ENCODE results near the gene KLHL12.
"Not testable (repeated sequence)": the region's sequence is repeated elsewhere in the genome, so short reads cannot be mapped to it uniquely, and the experiment has no call there.

Gene KLHL12

GRCh38 chr1:202919615-202920014 is 7.4 kb downstream of the KLHL12 start:
- peaks cover 73% of the 10 kb centered on the region for H3K36me3 ChIP-seq (ENCODE audit: control insufficient read depth, insufficient read depth, low read length)
- no peaks in the 10 kb centered on the region for H3K9me3 ChIP-seq (ENCODE audit: control insufficient read depth, low read length)
- no peak overlapping the region for H3K27ac ChIP-seq (ENCODE audit: low read depth, low read length, severe bottlenecking)
- no peak overlapping the region for H3K4me3 ChIP-seq (ENCODE audit: extremely low read depth, insufficient read depth, low read length, poor library complexity, severe bottlenecking)
- H3K4me1 ChIP-seq (ENCODE audit: control insufficient read depth, insufficient read depth, low read length, poor library complexity, severe bottlenecking) = no peaks in the 10 kb centered on the region

- no peaks in the 10 kb centered on the region for H3K4me1 ChIP-seq (ENCODE audit: control insufficient read depth, insufficient read depth, low read length, poor library complexity, severe bottlenecking)
- no peaks in the 10 kb centered on the region for H3K9me3 ChIP-seq (ENCODE audit: control insufficient read depth, low read length)
- H3K36me3 ChIP-seq (ENCODE audit: control insufficient read depth, insufficient read depth, low read length) = peaks cover 94% of the 10 kb centered on the region
- H3K4me3 ChIP-seq (ENCODE audit: extremely low read depth, insufficient read depth, low read length, poor library complexity, severe bottlenecking) = no peak overlapping the region
- H3K27ac ChIP-seq (ENCODE audit: low read depth, low read length, severe bottlenecking) = no peak overlapping the region
Measured at GRCh38 chr1:202915146-202915545, 11.9 kb downstream of the KLHL12 start.

DNA sequence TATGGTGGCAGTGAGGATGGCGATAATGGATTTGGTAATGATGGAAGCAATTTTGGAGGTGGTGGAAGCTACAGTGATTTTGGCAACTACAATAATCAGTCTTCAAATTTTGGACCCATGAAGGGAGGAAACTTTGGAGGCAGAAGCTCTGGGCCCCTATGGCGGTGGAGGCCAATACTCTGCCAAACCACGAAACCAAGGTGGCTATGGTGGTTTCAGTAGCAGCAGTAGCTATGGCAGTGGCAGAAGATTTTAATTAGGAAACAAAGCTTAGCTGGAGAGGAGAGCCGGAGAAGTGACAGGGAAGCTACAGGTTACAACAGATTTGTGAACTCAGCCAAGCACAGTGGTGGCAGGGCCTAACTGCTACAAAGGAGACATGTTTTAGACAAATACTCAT is 14.6 kb downstream of the KLHL12 start:
- peaks cover 96% of the 10 kb centered on the region for H3K36me3 ChIP-seq (ENCODE audit: control insufficient read depth, insufficient read depth, low read length)
- not testable (repeated sequence) for H3K4me3 ChIP-seq (ENCODE audit: extremely low read depth, insufficient read depth, low read length, poor library complexity, severe bottlenecking); H3K27ac ChIP-seq (ENCODE audit: low read depth, low read length, severe bottlenecking); H3K9me3 ChIP-seq (ENCODE audit: control insufficient read depth, low read length); H3K4me1 ChIP-seq (ENCODE audit: control insufficient read depth, insufficient read depth, low read length, poor library complexity, severe bottlenecking)
- WGBS, 2 experiments (ENCODE audit: insufficient coverage in 2 of 2) = 95 to 100% methylated on average over 3 to 4 of the region's 4 CpGs

DNA sequence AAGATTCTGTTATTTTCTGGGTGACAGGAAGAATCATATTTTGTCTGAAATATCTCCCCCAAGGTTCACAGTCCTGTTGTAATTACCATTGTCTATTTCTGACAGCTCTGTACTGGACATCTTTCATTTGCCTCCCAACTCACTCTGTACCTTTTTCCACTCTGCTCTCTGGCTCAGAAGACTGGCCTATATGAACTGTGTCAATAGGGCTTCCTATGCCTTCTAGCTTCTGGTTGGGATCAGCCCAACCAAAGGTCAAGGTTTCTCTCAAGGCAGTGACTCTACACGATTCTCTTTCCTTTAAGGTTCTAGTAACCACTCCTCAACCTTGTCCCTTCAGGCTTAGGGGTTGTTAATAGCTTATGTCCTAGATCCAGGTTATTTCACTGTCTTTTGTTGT is 17.5 kb downstream of the KLHL12 start:
- 100% methylated on average over 1 of the region's 1 CpG; no CpG with 5 or more reads in 1 of the 2 experiments for WGBS, 2 experiments (ENCODE audit: insufficient coverage in 2 of 2)
- peaks cover 72% of the 10 kb centered on the region for H3K36me3 ChIP-seq (ENCODE audit: control insufficient read depth, insufficient read depth, low read length)
- H3K4me1 ChIP-seq (ENCODE audit: control insufficient read depth, insufficient read depth, low read length, poor library complexity, severe bottlenecking) = no peaks in the 10 kb centered on the region

DNA sequence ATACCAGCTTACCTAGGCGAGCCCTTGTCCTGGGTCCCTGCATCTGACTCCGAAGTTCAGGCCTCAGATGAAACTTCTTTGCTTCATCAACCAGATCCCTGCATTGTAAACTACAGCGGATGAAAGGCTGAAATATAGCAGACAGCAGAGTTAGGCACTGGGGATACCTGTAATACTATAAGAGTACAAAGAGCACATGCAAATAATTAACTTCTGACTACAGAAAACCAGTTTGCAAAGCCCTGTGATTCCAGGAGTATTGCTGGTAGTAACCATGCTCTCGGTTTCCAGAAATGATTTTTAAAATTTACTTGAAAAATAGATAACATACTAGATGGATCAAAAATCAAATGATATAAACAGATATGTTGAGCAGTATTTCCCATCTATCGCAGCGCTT is 18.0 kb downstream of the KLHL12 start:
- Histone ChIP-seq H3K4me3 (ENCODE audit: extremely low read depth, insufficient read depth, low read length, poor library complexity, severe bottlenecking) (no peak overlapping the region), H3K9me3 (ENCODE audit: control insufficient read depth, low read length) (no peaks in the 10 kb centered on the region), H3K27ac (ENCODE audit: low read depth, low read length, severe bottlenecking) (no peak overlapping the region), H3K4me1 (ENCODE audit: control insufficient read depth, insufficient read depth, low read length, poor library complexity, severe bottlenecking) (no peaks in the 10 kb centered on the region), H3K36me3 (ENCODE audit: control insufficient read depth, insufficient read depth, low read length) (peaks cover 72% of the 10 kb centered on the region)
- 100% methylated on average over 1 of the region's 6 CpGs; no CpG with 5 or more reads in 1 of the 2 experiments for WGBS, 2 experiments (ENCODE audit: insufficient coverage in 2 of 2)

More for the DNA sequence above, 17.5 kb downstream of the KLHL12 start:
- Histone ChIP-seq H3K4me3 (ENCODE audit: extremely low read depth, insufficient read depth, low read length, poor library complexity, severe bottlenecking) (no peak overlapping the region), H3K9me3 (ENCODE audit: control insufficient read depth, low read length) (no peaks in the 10 kb centered on the region), H3K27ac (ENCODE audit: low read depth, low read length, severe bottlenecking) (no peak overlapping the region)

GRCh38 chr1:202905331-202905730 is 21.7 kb downstream of the KLHL12 start:
- 100% methylated on average over 1 to 2 of the region's 4 CpGs for WGBS, 2 experiments (ENCODE audit: insufficient coverage in 2 of 2)
- Histone ChIP-seq H3K9me3 (ENCODE audit: control insufficient read depth, low read length) (no peaks in the 10 kb centered on the region), H3K4me3 (ENCODE audit: extremely low read depth, insufficient read depth, low read length, poor library complexity, severe bottlenecking) (no peak overlapping the region), H3K27ac (ENCODE audit: low read depth, low read length, severe bottlenecking) (no peak overlapping the region), H3K4me1 (ENCODE audit: control insufficient read depth, insufficient read depth, low read length, poor library complexity, severe bottlenecking) (no peaks in the 10 kb centered on the region), H3K36me3 (ENCODE audit: control insufficient read depth, insufficient read depth, low read length) (peaks cover 59% of the 10 kb centered on the region)

GRCh38 chr1:202903808-202904207 is 23.2 kb downstream of the KLHL12 start:
- not testable (repeated sequence) for H3K27ac ChIP-seq (ENCODE audit: low read depth, low read length, severe bottlenecking); H3K4me1 ChIP-seq (ENCODE audit: control insufficient read depth, insufficient read depth, low read length, poor library complexity, severe bottlenecking); H3K4me3 ChIP-seq (ENCODE audit: extremely low read depth, insufficient read depth, low read length, poor library complexity, severe bottlenecking); H3K9me3 ChIP-seq (ENCODE audit: control insufficient read depth, low read length)
- 93 to 100% methylated on average over 3 to 4 of the region's 5 CpGs for WGBS, 2 experiments (ENCODE audit: insufficient coverage in 2 of 2)
- peaks cover 52% of the 10 kb centered on the region for H3K36me3 ChIP-seq (ENCODE audit: control insufficient read depth, insufficient read depth, low read length)

- H3K9me3 ChIP-seq (ENCODE audit: control insufficient read depth, low read length) = no peaks in the 10 kb centered on the region
- H3K36me3 ChIP-seq (ENCODE audit: control insufficient read depth, insufficient read depth, low read length) = peaks cover 60% of the 10 kb centered on the region
- H3K27ac ChIP-seq (ENCODE audit: low read depth, low read length, severe bottlenecking) = no peak overlapping the region
- no peaks in the 10 kb centered on the region for H3K4me1 ChIP-seq (ENCODE audit: control insufficient read depth, insufficient read depth, low read length, poor library complexity, severe bottlenecking)
- 91% methylated on average over 1 of the region's 4 CpGs; no CpG with 5 or more reads in 1 of the 2 experiments for WGBS, 2 experiments (ENCODE audit: insufficient coverage in 2 of 2)
- no peak overlapping the region for H3K4me3 ChIP-seq (ENCODE audit: extremely low read depth, insufficient read depth, low read length, poor library complexity, severe bottlenecking)
Measured at GRCh38 chr1:202901555-202901954, 25.5 kb downstream of the KLHL12 start.

DNA sequence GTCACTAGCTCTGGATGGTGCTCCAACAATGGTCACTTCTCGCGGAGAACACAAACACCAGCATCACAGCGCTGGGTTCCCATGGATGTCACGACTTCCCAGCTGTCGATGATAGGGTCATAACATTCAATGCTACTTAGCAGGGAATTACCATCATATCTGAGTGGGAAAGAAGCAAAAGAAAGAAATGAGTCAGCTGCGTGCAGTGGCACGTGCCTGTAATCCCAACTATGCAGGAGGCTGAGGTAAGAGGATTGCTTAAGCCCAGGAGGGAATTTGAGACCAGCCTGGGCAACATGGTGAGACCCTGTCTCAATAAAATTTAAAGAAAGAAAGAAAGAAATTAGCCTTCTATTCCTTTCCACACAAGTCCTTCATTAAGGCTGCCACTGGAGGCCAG is 34.5 kb downstream of the KLHL12 start:
- no peaks in the 10 kb centered on the region for H3K4me1 ChIP-seq (ENCODE audit: control insufficient read depth, insufficient read depth, low read length, poor library complexity, severe bottlenecking)
- H3K9me3 ChIP-seq (ENCODE audit: control insufficient read depth, low read length) = no peaks in the 10 kb centered on the region
- WGBS, 2 experiments (ENCODE audit: insufficient coverage in 2 of 2) = 94 to 97% methylated on average over 7 of the region's 7 CpGs
- H3K36me3 ChIP-seq (ENCODE audit: control insufficient read depth, insufficient read depth, low read length) = peaks cover 62% of the 10 kb centered on the region
- H3K4me3 ChIP-seq (ENCODE audit: extremely low read depth, insufficient read depth, low read length, poor library complexity, severe bottlenecking) = no peak overlapping the region
- H3K27ac ChIP-seq (ENCODE audit: low read depth, low read length, severe bottlenecking) = no peak overlapping the region

DNA sequence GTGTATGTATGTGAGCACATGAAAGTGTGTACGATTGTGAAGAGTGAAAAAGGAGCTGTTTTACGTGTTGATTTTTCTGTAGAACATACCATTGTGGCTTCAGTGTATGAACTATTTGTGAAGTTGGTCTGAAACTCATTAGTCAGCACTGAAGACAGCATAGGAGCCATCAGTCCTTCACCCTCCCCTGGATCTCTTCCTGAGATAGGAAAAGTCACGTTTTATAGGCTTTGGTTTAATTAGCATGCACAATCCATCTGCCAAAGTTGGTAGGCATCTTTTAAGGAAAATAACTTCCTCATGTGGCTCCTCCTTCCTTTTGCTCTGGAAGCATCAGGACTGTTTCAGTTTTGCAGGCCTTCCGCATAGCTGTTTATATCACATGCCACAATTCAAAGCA is 36.6 kb downstream of the KLHL12 start:
- 86 to 91% methylated on average over 3 to 4 of the region's 4 CpGs for WGBS, 2 experiments (ENCODE audit: insufficient coverage in 2 of 2)
- no peaks in the 10 kb centered on the region for H3K4me1 ChIP-seq (ENCODE audit: control insufficient read depth, insufficient read depth, low read length, poor library complexity, severe bottlenecking)
- H3K4me3 ChIP-seq (ENCODE audit: extremely low read depth, insufficient read depth, low read length, poor library complexity, severe bottlenecking) = no peak overlapping the region
- no peak overlapping the region for H3K27ac ChIP-seq (ENCODE audit: low read depth, low read length, severe bottlenecking)
- H3K9me3 ChIP-seq (ENCODE audit: control insufficient read depth, low read length) = no peaks in the 10 kb centered on the region
- peaks cover 43% of the 10 kb centered on the region for H3K36me3 ChIP-seq (ENCODE audit: control insufficient read depth, insufficient read depth, low read length)

DNA sequence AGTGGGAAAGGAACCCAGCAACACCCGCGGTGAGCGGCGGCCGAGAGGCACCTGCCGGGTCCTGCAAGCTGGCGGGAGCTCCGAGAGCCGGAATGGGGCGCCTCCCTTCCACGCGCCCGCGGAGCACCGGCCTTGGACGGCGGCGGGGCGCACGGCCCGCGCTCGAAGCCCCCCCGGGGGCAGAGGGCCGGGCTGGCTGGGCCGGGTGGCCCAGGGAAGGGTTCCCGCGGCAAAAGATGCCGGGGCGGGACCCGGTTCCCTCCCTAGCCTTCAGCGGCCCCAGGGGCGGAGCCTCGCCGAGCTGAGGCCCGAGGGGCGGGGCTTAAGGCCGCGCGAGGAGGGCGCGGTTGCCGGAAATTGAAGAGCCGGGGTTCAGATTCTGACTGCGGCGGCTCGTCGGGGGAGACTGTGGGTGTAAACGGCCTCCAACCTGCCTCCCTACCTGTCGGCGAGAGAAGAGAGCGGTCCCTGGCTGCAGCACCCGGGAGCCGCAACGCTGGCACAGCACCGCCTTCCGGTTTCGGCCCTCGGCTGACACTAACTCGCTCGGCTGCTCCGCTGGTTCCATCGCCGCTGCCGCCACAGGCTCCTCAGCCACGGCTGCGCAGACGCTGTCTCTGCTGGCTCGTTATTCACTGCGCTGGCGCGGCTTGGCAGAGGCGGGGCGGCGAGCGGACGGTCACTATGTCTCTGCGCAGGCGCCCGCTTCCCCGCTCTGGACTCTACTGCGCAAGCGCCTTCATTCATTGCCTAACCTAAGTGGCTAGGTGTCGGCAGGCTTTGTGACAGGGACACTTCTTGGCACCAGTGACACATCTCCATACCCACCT is 38.3 kb downstream of the KLHL12 start, which contains the start of gene RABIF:
Gene RABIF, minus strand, starts transcription at position 619 of the 830 bp plus-strand sequence. Its CDS starts 51 bp downstream, at position 568.
- 0% methylated on average over 67 of the region's 84 CpGs for WGBS, 2 experiments (ENCODE audit: insufficient coverage in 2 of 2)
- H3K4me3 ChIP-seq (ENCODE audit: extremely low read depth, insufficient read depth, low read length, poor library complexity, severe bottlenecking) = peak within 1 kb of the TSS; percentile 79
- peaks cover 35% of the 10 kb centered on the region for H3K36me3 ChIP-seq (ENCODE audit: control insufficient read depth, insufficient read depth, low read length)
- no peaks in the 10 kb centered on the region for H3K4me1 ChIP-seq (ENCODE audit: control insufficient read depth, insufficient read depth, low read length, poor library complexity, severe bottlenecking)
- H3K27ac ChIP-seq (ENCODE audit: low read depth, low read length, severe bottlenecking) = peak within 1 kb of the TSS; percentile 92
- H3K9me3 ChIP-seq (ENCODE audit: control insufficient read depth, low read length) = no peaks in the 10 kb centered on the region
